DND-41 (cell line): ENCODE measurements around the gene SYCP2.

Experiments used
- EZH2 ChIP-seq: IDR thresholded peaks from 3 replicates; pipeline ENCODE4 v1.6.1; 2012; ENCODE audit warnings: borderline replicate concordance, low read depth, mild to moderate bottlenecking, moderate library complexity, low read length, inconsistent platforms; ENCODE audit not compliant: severe bottlenecking
- TF ChIP-seq, protein P1 (sequence below): IDR thresholded peaks from 2 replicates; pipeline ENCODE4 v1.5.1; 2012; ENCODE audit warnings: borderline replicate concordance, low read length, moderate library complexity, mild to moderate bottlenecking; ENCODE audit not compliant: poor library complexity, severe bottlenecking; ENCODE audit errors: extremely low read depth

DNA sequence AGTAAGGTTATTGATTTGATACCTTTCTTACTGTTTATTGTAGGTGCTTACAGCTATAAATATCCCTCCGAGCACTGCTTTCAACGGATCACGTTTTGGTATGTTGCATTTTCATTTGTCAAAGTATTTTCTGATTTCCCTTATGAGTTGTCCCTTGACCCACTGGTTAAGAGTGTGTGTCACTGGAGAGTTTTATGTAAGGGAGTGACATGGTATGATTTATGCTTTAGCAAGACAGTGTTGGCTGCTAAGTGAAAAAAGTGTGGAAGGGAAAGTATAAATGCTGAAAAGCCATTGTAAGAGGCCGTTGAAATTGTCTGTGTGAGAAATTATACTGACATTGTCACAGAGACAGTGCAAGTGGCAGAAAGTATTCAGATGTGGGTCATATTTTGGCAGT, 72.0 kb downstream of the SYCP2 start:
- TF ChIP-seq, protein P1, sequence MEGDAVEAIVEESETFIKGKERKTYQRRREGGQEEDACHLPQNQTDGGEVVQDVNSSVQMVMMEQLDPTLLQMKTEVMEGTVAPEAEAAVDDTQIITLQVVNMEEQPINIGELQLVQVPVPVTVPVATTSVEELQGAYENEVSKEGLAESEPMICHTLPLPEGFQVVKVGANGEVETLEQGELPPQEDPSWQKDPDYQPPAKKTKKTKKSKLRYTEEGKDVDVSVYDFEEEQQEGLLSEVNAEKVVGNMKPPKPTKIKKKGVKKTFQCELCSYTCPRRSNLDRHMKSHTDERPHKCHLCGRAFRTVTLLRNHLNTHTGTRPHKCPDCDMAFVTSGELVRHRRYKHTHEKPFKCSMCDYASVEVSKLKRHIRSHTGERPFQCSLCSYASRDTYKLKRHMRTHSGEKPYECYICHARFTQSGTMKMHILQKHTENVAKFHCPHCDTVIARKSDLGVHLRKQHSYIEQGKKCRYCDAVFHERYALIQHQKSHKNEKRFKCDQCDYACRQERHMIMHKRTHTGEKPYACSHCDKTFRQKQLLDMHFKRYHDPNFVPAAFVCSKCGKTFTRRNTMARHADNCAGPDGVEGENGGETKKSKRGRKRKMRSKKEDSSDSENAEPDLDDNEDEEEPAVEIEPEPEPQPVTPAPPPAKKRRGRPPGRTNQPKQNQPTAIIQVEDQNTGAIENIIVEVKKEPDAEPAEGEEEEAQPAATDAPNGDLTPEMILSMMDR = no peak
- no peak for TF ChIP-seq EZH2
